HepG2 (cell line): ENCODE results near the gene LMCD1.

ENCODE experiments used
- ZBTB43 ChIP-seq: sonication (generic); formaldehyde crosslinking; conservative IDR thresholded peaks from 2 replicates; pipeline ENCODE4 v1.4.0; 2020; ENCODE audit warnings: missing genetic modification reagents
- ZNF790 ChIP-seq: sonication (generic); formaldehyde crosslinking; IDR thresholded peaks from 2 replicates; pipeline ENCODE4 v1.8.0; 2022; ENCODE audit warnings: missing genetic modification reagents, mild to moderate bottlenecking, borderline replicate concordance

- TF ChIP-seq ZNF790 (CRISPR knock-in tag) = no peak
- no peak for TF ChIP-seq ZBTB43
These were observed 78.3 kb downstream of the LMCD1 start for GRCh38 chr3:8579943-8580342.
